Measurements from ENCODE around the gene DLG2. TPM values are rescaled to one million over a fixed set of nuclear protein-coding genes. Genes with fewer than 3 reads are reported as not detected.

Gene DLG2
- total RNA-seq, 2 experiments from 2014 or later, result 0.85 to 1.1 TPM

- Mint-ChIP-seq H3K4me3 (no peak overlapping the region), H3K4me1 (no peaks in the 10 kb centered on the region), H3K27ac (no peak overlapping the region), H3K36me3 (ENCODE audit: low read depth) (no peaks in the 10 kb centered on the region), H3K9me3 (no peaks in the 10 kb centered on the region), H3K27me3 (no peaks in the 10 kb centered on the region)
- POLR2A ChIA-PET, result no interaction called here
- no peak for DNase-seq
- CTCF ChIA-PET, result no interaction called here
Measured at GRCh38 chr11:84136926-84137325, 1490.2 kb downstream of the DLG2 start.

- CTCF ChIA-PET, result no interaction called here
- no peaks in the 10 kb centered on the region for H3K4me1 Mint-ChIP-seq
- H3K27ac Mint-ChIP-seq, result no peak overlapping the region
- no peak for DNase-seq
- H3K9me3 Mint-ChIP-seq, result peaks cover 5% of the 10 kb centered on the region
- POLR2A ChIA-PET, result no interaction called here
- no peaks in the 10 kb centered on the region for H3K36me3 Mint-ChIP-seq (ENCODE audit: low read depth)
- H3K4me3 Mint-ChIP-seq, result no peak overlapping the region
- no peaks in the 10 kb centered on the region for H3K27me3 Mint-ChIP-seq
Measured at GRCh38 chr11:84130646-84131427, 1496.3 kb downstream of the DLG2 start.

GRCh38 chr11:84129961-84130576, 1497.1 kb downstream of the DLG2 start:
- no peak for DNase-seq
- Mint-ChIP-seq H3K4me3 (no peak overlapping the region), H3K4me1 (no peaks in the 10 kb centered on the region), H3K36me3 (ENCODE audit: low read depth) (no peaks in the 10 kb centered on the region), H3K27ac (no peak overlapping the region), H3K27me3 (no peaks in the 10 kb centered on the region), H3K9me3 (peaks cover 5% of the 10 kb centered on the region)
- ChIA-PET POLR2A (no interaction called here), CTCF (no interaction called here)

GRCh38 chr11:84128840-84129239, 1498.3 kb downstream of the DLG2 start:
- no peak for DNase-seq
- POLR2A ChIA-PET, result no interaction called here
- CTCF ChIA-PET, result no interaction called here
- Mint-ChIP-seq H3K27me3 (no peaks in the 10 kb centered on the region), H3K4me1 (no peaks in the 10 kb centered on the region), H3K36me3 (ENCODE audit: low read depth) (no peaks in the 10 kb centered on the region), H3K4me3 (no peak overlapping the region), H3K27ac (no peak overlapping the region), H3K9me3 (peaks cover 5% of the 10 kb centered on the region)

- no peaks in the 10 kb centered on the region for H3K9me3 Mint-ChIP-seq
- H3K4me3 Mint-ChIP-seq, result no peak overlapping the region
- DNase-seq, result no peak
- no peaks in the 10 kb centered on the region for H3K36me3 Mint-ChIP-seq (ENCODE audit: low read depth)
- ChIA-PET CTCF (no interaction called here), POLR2A (no interaction called here)
- no peak overlapping the region for H3K27ac Mint-ChIP-seq
- H3K27me3 Mint-ChIP-seq, result no peaks in the 10 kb centered on the region
- no peaks in the 10 kb centered on the region for H3K4me1 Mint-ChIP-seq
Measured at GRCh38 chr11:84117394-84117793, 1509.8 kb downstream of the DLG2 start.

- no peak for DNase-seq
- ChIA-PET CTCF (no interaction called here), POLR2A (no interaction called here)
- Mint-ChIP-seq H3K9me3 (peaks cover 3% of the 10 kb centered on the region), H3K4me3 (no peak overlapping the region), H3K4me1 (no peaks in the 10 kb centered on the region), H3K27ac (no peak overlapping the region), H3K36me3 (ENCODE audit: low read depth) (no peaks in the 10 kb centered on the region), H3K27me3 (no peaks in the 10 kb centered on the region)
Measured at GRCh38 chr11:84106541-84106940, 1520.6 kb downstream of the DLG2 start.

GRCh38 chr11:84105148-84105547, 1522.0 kb downstream of the DLG2 start:
- Mint-ChIP-seq H3K4me3 (no peak overlapping the region), H3K27me3 (no peaks in the 10 kb centered on the region), H3K36me3 (ENCODE audit: low read depth) (no peaks in the 10 kb centered on the region), H3K4me1 (no peaks in the 10 kb centered on the region), H3K9me3 (no peaks in the 10 kb centered on the region), H3K27ac (no peak overlapping the region)
- no peak for DNase-seq
- POLR2A ChIA-PET, result no interaction called here
- CTCF ChIA-PET, result no interaction called here

- Mint-ChIP-seq H3K9me3 (no peaks in the 10 kb centered on the region), H3K27me3 (no peaks in the 10 kb centered on the region), H3K4me1 (no peaks in the 10 kb centered on the region), H3K36me3 (ENCODE audit: low read depth) (no peaks in the 10 kb centered on the region), H3K4me3 (no peak overlapping the region), H3K27ac (no peak overlapping the region)
- ChIA-PET CTCF (no interaction called here), POLR2A (no interaction called here)
- DNase-seq, result no peak
Measured at GRCh38 chr11:84103096-84103495, 1524.0 kb downstream of the DLG2 start.

GRCh38 chr11:84097186-84097585, 1530.0 kb downstream of the DLG2 start:
- H3K36me3 Mint-ChIP-seq (ENCODE audit: low read depth), result no peaks in the 10 kb centered on the region
- H3K4me3 Mint-ChIP-seq, result no peak overlapping the region
- H3K9me3 Mint-ChIP-seq, result peaks cover 3% of the 10 kb centered on the region
- POLR2A ChIA-PET, result no interaction called here
- no peaks in the 10 kb centered on the region for H3K27me3 Mint-ChIP-seq
- DNase-seq, result no peak
- no peaks in the 10 kb centered on the region for H3K4me1 Mint-ChIP-seq
- no peak overlapping the region for H3K27ac Mint-ChIP-seq
- CTCF ChIA-PET, result no interaction called here

GRCh38 chr11:84091212-84091986, 1535.7 kb downstream of the DLG2 start:
- DNase-seq, result no peak
- no peaks in the 10 kb centered on the region for H3K27me3 Mint-ChIP-seq
- no peak overlapping the region for H3K4me3 Mint-ChIP-seq
- H3K4me1 Mint-ChIP-seq, result no peaks in the 10 kb centered on the region
- peaks cover 3% of the 10 kb centered on the region for H3K9me3 Mint-ChIP-seq
- ChIA-PET POLR2A (no interaction called here), CTCF (no interaction called here)
- no peak overlapping the region for H3K27ac Mint-ChIP-seq
- no peaks in the 10 kb centered on the region for H3K36me3 Mint-ChIP-seq (ENCODE audit: low read depth)

- no peak overlapping the region for H3K27ac Mint-ChIP-seq
- DNase-seq, result no peak
- no peaks in the 10 kb centered on the region for H3K27me3 Mint-ChIP-seq
- H3K9me3 Mint-ChIP-seq, result peaks cover 6% of the 10 kb centered on the region
- POLR2A ChIA-PET, result no interaction called here
- CTCF ChIA-PET, result no interaction called here
- H3K36me3 Mint-ChIP-seq (ENCODE audit: low read depth), result no peaks in the 10 kb centered on the region
- H3K4me3 Mint-ChIP-seq, result no peak overlapping the region
- H3K4me1 Mint-ChIP-seq, result no peaks in the 10 kb centered on the region
Measured at GRCh38 chr11:84089072-84090057, 1537.8 kb downstream of the DLG2 start.

- Mint-ChIP-seq H3K4me3 (no peak overlapping the region), H3K27me3 (no peaks in the 10 kb centered on the region), H3K4me1 (no peaks in the 10 kb centered on the region), H3K9me3 (no peaks in the 10 kb centered on the region), H3K27ac (no peak overlapping the region), H3K36me3 (ENCODE audit: low read depth) (no peaks in the 10 kb centered on the region)
- ChIA-PET CTCF (no interaction called here), POLR2A (no interaction called here)
- DNase-seq, result no peak
Measured at GRCh38 chr11:84071851-84072250, 1555.3 kb downstream of the DLG2 start.

GRCh38 chr11:84069048-84069447, 1558.1 kb downstream of the DLG2 start:
- no peak overlapping the region for H3K27ac Mint-ChIP-seq
- ChIA-PET POLR2A (no interaction called here), CTCF (no interaction called here)
- no peak for DNase-seq
- no peaks in the 10 kb centered on the region for H3K27me3 Mint-ChIP-seq
- H3K9me3 Mint-ChIP-seq, result peaks cover 2% of the 10 kb centered on the region
- no peaks in the 10 kb centered on the region for H3K4me1 Mint-ChIP-seq
- H3K4me3 Mint-ChIP-seq, result no peak overlapping the region
- no peaks in the 10 kb centered on the region for H3K36me3 Mint-ChIP-seq (ENCODE audit: low read depth)
